ENCODE results near the gene MRPL53.

Gene MRPL53

DNA sequence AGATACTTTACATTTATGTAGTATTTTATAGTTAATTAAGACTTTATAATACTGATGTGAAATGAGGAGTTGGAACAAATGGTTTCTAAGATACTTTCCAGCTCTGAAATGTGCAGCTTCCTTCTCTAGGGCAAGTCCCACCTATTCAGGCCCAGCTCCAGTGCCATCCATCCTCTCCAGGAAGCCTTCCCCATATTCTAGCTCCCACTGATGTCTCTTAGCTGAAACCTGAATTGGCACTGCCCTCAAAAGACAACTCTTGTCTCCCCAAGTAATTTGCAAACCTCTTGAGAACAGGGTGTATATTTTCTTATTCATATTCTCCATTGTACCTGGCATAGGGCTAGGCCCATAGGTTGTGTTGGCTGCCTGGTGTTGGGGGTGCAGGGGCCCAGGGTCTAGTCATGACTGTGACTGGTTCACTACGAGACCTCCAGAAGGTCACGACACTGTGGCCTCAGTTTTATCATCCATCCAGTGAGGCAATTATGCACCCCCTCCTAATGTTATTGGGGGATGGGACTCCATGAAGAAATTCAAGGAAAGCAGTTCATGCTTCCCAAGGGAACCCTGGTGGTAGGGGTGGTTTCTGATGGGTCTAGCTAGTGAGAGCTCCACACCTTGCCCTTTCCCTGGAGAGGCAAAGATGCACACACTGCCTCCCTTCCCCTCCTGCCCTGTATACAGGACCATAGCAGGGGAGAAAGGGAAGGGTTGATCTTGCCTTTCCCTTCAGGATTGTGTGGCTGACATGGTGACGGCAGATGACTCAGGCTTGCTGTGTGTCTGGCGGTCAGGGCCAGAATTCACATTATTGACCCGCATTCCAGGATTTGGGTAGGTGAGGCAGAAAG lies 48.1 kb downstream of the MRPL53 start:
- DNase-seq: no peak

DNA sequence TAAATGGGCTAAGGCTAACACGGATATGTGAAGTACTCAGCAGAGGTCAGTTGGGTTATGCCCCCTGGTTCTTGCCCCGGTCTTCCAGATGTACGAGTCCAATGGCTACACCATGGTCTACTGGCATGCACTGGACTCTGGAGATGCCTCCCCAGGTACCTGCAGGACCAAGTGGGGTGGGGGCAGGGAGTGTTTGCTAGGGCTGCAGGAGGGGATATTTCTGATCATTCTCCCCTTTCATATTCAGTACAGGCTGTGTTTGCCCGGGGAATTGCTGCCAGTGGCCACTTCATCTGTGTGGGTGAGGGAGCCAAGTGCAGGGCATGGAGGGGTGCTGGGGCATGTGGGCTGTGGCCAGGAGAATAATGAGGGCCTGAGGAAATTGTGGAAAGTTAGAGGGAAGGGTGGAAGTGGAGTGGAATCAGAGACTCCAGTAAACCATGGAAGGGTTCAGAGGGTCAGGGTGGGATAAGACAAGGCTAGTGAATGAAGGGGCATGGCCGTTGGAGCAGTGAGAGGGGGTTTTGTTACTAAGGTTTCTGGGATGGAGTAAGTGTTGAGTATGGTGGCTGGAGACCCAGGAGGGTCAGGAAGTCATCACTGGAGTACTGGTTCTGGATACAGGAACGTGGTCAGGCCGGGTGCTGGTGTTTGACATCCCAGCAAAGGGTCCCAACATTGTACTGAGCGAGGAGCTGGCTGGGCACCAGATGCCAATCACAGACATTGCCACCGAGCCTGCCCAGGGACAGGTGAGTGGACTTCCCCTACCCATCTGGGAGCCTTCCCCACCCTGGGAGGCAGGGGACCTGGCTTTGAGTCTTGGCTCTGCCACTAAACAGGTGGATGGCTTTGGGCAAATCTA lies 49.0 kb downstream of the MRPL53 start:
- no peak for DNase-seq

Data from NCI-H1092 treated with DMSO at 0.1 percent for 48 hours (cell line).